Endometrial microvascular endothelial cells (primary cell): Measurements from ENCODE around the gene TMUB1. TPM values are rescaled to one million over a fixed set of nuclear protein-coding genes. Genes with fewer than 3 reads are reported as not detected.

ENCODE experiments used
- in situ Hi-C: cut with HindIII; loops from 2 replicates; pipeline ENCODE4 v1.10.0; 2017; ENCODE audit warnings: low sequenced_read_pairs, low pct_unique_long_range_greater_than_20kb; ENCODE audit errors: inconsistent ontology term
- total RNA-seq: library from RNA; depleted of rRNA; stranded (reverse); fragments of >200 nt; gene quantifications from one replicate; pipeline ENCODE4 v1.2.3, GENCODE V29; 2015; ENCODE audit errors: inconsistent ontology term

The TMUB1 gene
- total RNA-seq, 1 donor from 2014 or later = 40.5 TPM

- in situ Hi-C loops = no loop called here
These were observed 21.8 kb downstream of the TMUB1 start for GRCh38 chr7:151061213-151062110.

- in situ Hi-C loops = no loop called here
These were observed 22.7 kb downstream of the TMUB1 start for GRCh38 chr7:151060416-151061212.

GRCh38 chr7:151060113-151060415 is 23.2 kb downstream of the TMUB1 start:
- in situ Hi-C loops = no loop called here

- in situ Hi-C loops = no loop called here
These were observed 23.8 kb downstream of the TMUB1 start, which contains the start of gene SLC4A2 for GRCh38 chr7:151059367-151060112. TSS of gene SLC4A2 (plus strand) at chr7:151059589. CDS start at chr7:151061988, 2,399 bp downstream.

GRCh38 chr7:151058781-151059366 is 24.4 kb downstream of the TMUB1 start:
- in situ Hi-C loops = no loop called here

GRCh38 chr7:151057989-151058780 is 25.1 kb downstream of the TMUB1 start:
- in situ Hi-C loops = no loop called here

- in situ Hi-C loops = no loop called here
These were observed 25.7 kb downstream of the TMUB1 start, which contains the start of gene CDK5 for GRCh38 chr7:151057506-151057988. TSS of gene CDK5 (minus strand) at chr7:151057897. CDS start at chr7:151057848, 49 bp downstream.

GRCh38 chr7:151056666-151057505 is 26.4 kb downstream of the TMUB1 start:
- in situ Hi-C loops = no loop called here

GRCh38 chr7:151056283-151056665 is 27.0 kb downstream of the TMUB1 start:
- in situ Hi-C loops = no loop called here

- in situ Hi-C loops = no loop called here
These were observed 29.5 kb downstream of the TMUB1 start for GRCh38 chr7:151053751-151054150.

- in situ Hi-C loops = no loop called here
These were observed 30.2 kb downstream of the TMUB1 start for GRCh38 chr7:151053096-151053495.

GRCh38 chr7:151051108-151051507 is 32.2 kb downstream of the TMUB1 start:
- in situ Hi-C loops = no loop called here

GRCh38 chr7:151048911-151049463 is 34.3 kb downstream of the TMUB1 start:
- in situ Hi-C loops = no loop called here

- in situ Hi-C loops = no loop called here
These were observed 35.1 kb downstream of the TMUB1 start, which contains the start of gene ASIC3 for GRCh38 chr7:151047976-151048815. TSS of gene ASIC3 (plus strand) at chr7:151048531. CDS start at chr7:151048886, 355 bp downstream.

GRCh38 chr7:151046603-151047573 is 36.4 kb downstream of the TMUB1 start:
- in situ Hi-C loops = no loop called here
